HepG2 (cell line): Measurements from ENCODE around the gene ATXN2. TPM values are rescaled to one million over a fixed set of nuclear protein-coding genes. Genes with fewer than 3 reads are reported as not detected.

ENCODE experiments used
- ARID2 ChIP-seq: sonication (generic); formaldehyde crosslinking; IDR thresholded peaks from 2 replicates; pipeline ENCODE4 v1.8.1; 2022; ENCODE audit warnings: mild to moderate bottlenecking, missing genetic modification reagents, borderline replicate concordance
- CSRNP2 ChIP-seq: sonication (generic); formaldehyde crosslinking; conservative IDR thresholded peaks from 2 replicates; pipeline ENCODE4 v1.8.0; 2022; ENCODE audit warnings: low read depth, missing genetic modification reagents
- E2F2 ChIP-seq: sonication (generic); formaldehyde crosslinking; IDR thresholded peaks from 2 replicates; pipeline ENCODE4 v1.4.0; 2020; ENCODE audit warnings: missing genetic modification reagents, borderline replicate concordance
- EEA1 ChIP-seq: sonication (generic); formaldehyde crosslinking; IDR thresholded peaks from 2 replicates; pipeline ENCODE4 v1.5.1; 2020; ENCODE audit warnings: mild to moderate bottlenecking, missing genetic modification reagents, borderline replicate concordance
- FOXK2 ChIP-seq: fragments of 450-650 bp; IDR thresholded peaks from 2 replicates; pipeline ENCODE4 v1.6.1; 2016
- GZF1 ChIP-seq: sonication (generic); formaldehyde crosslinking; IDR thresholded peaks from 2 replicates; pipeline ENCODE4 v1.5.1; 2020; ENCODE audit warnings: mild to moderate bottlenecking, missing genetic modification reagents
- HNRNPUL1 ChIP-seq: fragments of 200-400 bp; formaldehyde crosslinking; IDR thresholded peaks from 2 replicates; pipeline ENCODE4 v1.6.1; 2017; ENCODE audit warnings: low read depth, mild to moderate bottlenecking, low read length, moderate library complexity
- KLF6 ChIP-seq: IDR thresholded peaks from 2 replicates; pipeline ENCODE4 v1.8.0; 2016; ENCODE audit warnings: missing biosample characterization, missing genetic modification reagents
- NFATC3 ChIP-seq: sonication (generic); formaldehyde crosslinking; IDR thresholded peaks from 2 replicates; pipeline ENCODE4 v1.5.1; 2020; ENCODE audit warnings: mild to moderate bottlenecking, missing genetic modification reagents
- PHB2 ChIP-seq: fragments of 450-650 bp; IDR thresholded peaks from 2 replicates; pipeline ENCODE4 v1.6.1; 2018; ENCODE audit not compliant: partially characterized antibody
- POGK ChIP-seq: sonication (generic); formaldehyde crosslinking; conservative IDR thresholded peaks from 2 replicates; pipeline ENCODE4 v1.8.0; 2022; ENCODE audit warnings: mild to moderate bottlenecking, moderate library complexity, missing genetic modification reagents
- SKI ChIP-seq: fragments of 450-650 bp; IDR thresholded peaks from one replicate; pipeline ENCODE4 v1.6.1; 2018; ENCODE audit warnings: mild to moderate bottlenecking; ENCODE audit not compliant: partially characterized antibody
- SMC3 ChIP-seq: IDR thresholded peaks from 2 replicates; pipeline ENCODE4 v1.6.1; 2011; ENCODE audit warnings: low read length, improper control_type of control experiment
- SP5 ChIP-seq: IDR thresholded peaks from 2 replicates; pipeline ENCODE4 v1.6.1; 2016; ENCODE audit warnings: low read depth, borderline replicate concordance
- SSRP1 ChIP-seq: IDR thresholded peaks from 2 replicates; pipeline ENCODE4 v1.6.1; 2016; ENCODE audit warnings: control low read depth
- STAG1 ChIP-seq: sonication (generic); formaldehyde crosslinking; IDR thresholded peaks from 2 replicates; pipeline ENCODE4 v1.4.0; 2020; ENCODE audit warnings: missing genetic modification reagents
- TRIM22 ChIP-seq: fragments of 450-650 bp; IDR thresholded peaks from 2 replicates; pipeline ENCODE4 v1.6.1; 2017
- TRIM24 ChIP-seq: sonication (generic); formaldehyde crosslinking; IDR thresholded peaks from 2 replicates; pipeline ENCODE4 v1.8.0; 2022; ENCODE audit warnings: mild to moderate bottlenecking, missing genetic modification reagents
- ZC3H4 ChIP-seq: sonication (generic); formaldehyde crosslinking; IDR thresholded peaks from 2 replicates; pipeline ENCODE4 v1.4.0; 2020; ENCODE audit warnings: missing genetic modification reagents, borderline replicate concordance
- ZFP82 ChIP-seq: sonication (generic); formaldehyde crosslinking; IDR thresholded peaks from 2 replicates; pipeline ENCODE4 v1.5.1; 2020; ENCODE audit warnings: mild to moderate bottlenecking, missing genetic modification reagents, borderline replicate concordance
- ZNF232 ChIP-seq: sonication (generic); formaldehyde crosslinking; IDR thresholded peaks from 2 replicates; pipeline ENCODE4 v1.4.0; 2020; ENCODE audit warnings: missing genetic modification reagents, borderline replicate concordance
- ZNF432 ChIP-seq: sonication (generic); formaldehyde crosslinking; IDR thresholded peaks from 2 replicates; pipeline ENCODE4 v1.5.0; 2020; ENCODE audit warnings: missing genetic modification reagents, mild to moderate bottlenecking, borderline replicate concordance
- ZNF547 ChIP-seq: sonication (generic); formaldehyde crosslinking; IDR thresholded peaks from 2 replicates; pipeline ENCODE4 v1.5.1; 2020; ENCODE audit warnings: mild to moderate bottlenecking, missing genetic modification reagents
- ZNF552 ChIP-seq: sonication (generic); formaldehyde crosslinking; IDR thresholded peaks from 2 replicates; pipeline ENCODE4 v1.9.0; 2022; ENCODE audit warnings: missing genetic modification reagents, mild to moderate bottlenecking, borderline replicate concordance
- ZNF580 ChIP-seq: IDR thresholded peaks from 2 replicates; pipeline ENCODE4 v1.6.1; 2016; ENCODE audit warnings: low read depth, borderline replicate concordance
- ZNF709 ChIP-seq: sonication (generic); formaldehyde crosslinking; IDR thresholded peaks from 2 replicates; pipeline ENCODE4 v1.5.0; 2020; ENCODE audit warnings: mild to moderate bottlenecking, missing genetic modification reagents
- ZNF777 ChIP-seq: sonication (generic); formaldehyde crosslinking; IDR thresholded peaks from 2 replicates; pipeline ENCODE4 v1.4.0; 2020; ENCODE audit warnings: missing genetic modification reagents
- ZNF782 ChIP-seq: sonication (generic); formaldehyde crosslinking; IDR thresholded peaks from 2 replicates; pipeline ENCODE4 v1.4.0; 2020; ENCODE audit warnings: missing genetic modification reagents, mild to moderate bottlenecking, borderline replicate concordance
- polyA plus RNA-seq, 8 experiments: library from polyadenylated mRNA; depleted of rRNA in 3 of 8; stranded (reverse) in 7 of 8; unstranded in 1 of 8; fragments of >200 nt; fragmentation: Illumina TruSeq in 4 of 8; extraction: Trizol in 4 of 8; gene quantifications; 2 replicates each; pipeline versions ENCODE4 v1.2.1 to v1.2.3, GENCODE V29; 2011 to 2016; ENCODE audit warnings: low read depth in 4 of 8, missing spikeins in 1 of 8, mixed read lengths in 1 of 8; ENCODE audit not compliant: insufficient read depth in 1 of 8
- total RNA-seq, 5 experiments: library from RNA; depleted of rRNA; stranded (reverse); fragments of >200 nt; fragmentation: Illumina TruSeq; extraction: Trizol; gene quantifications; 2 replicates each; pipeline ENCODE4 v1.2.3, GENCODE V29; 2016; ENCODE audit warnings: low read depth in 1 of 5

The ATXN2 gene
- total and polyA plus RNA-seq, 2 of the 13 experiments (the other 11 are each of a cell fraction or from before 2014, with no cell fraction given), result 18.1 to 27.1 TPM

- TF ChIP-seq ZNF782 (no peak), POGK (CRISPR knock-in tag) (no peak), ZNF777 (CRISPR knock-in tag) (no peak), HNRNPUL1 (no peak), SP5 (CRISPR knock-in tag) (no peak), GZF1 (CRISPR knock-in tag) (no peak), SMC3 (no peak), ZNF709 (CRISPR knock-in tag) (no peak), NFATC3 (CRISPR knock-in tag) (no peak), FOXK2 (no peak), STAG1 (CRISPR knock-in tag) (no peak), EEA1 (no peak), ZNF580 (CRISPR knock-in tag) (no peak), TRIM24 (CRISPR knock-in tag) (no peak), ZNF547 (CRISPR knock-in tag) (no peak), SSRP1 (no peak), ZNF232 (CRISPR knock-in tag) (no peak), PHB2 (no peak), E2F2 (no peak), KLF6 (no peak), CSRNP2 (no peak), ARID2 (no peak), ZC3H4 (CRISPR knock-in tag) (no peak), ZFP82 (CRISPR knock-in tag) (no peak), ZNF552 (CRISPR knock-in tag) (no peak), SKI (no peak), ZNF432 (no peak), TRIM22 (no peak)
These were observed 1.1 kb upstream of the ATXN2 start (continued) for GRCh38 chr12:111600205-111600642.
